ENCODE measurements around the gene MCHR1.

Gene MCHR1

GRCh38 chr22:40701274-40701673 is 22.0 kb downstream of the MCHR1 start:
- H2BK120ac ChIP-seq (ENCODE audit: low read depth, low read length): no peak overlapping the region
- no peak overlapping the region for H2BK5ac ChIP-seq (ENCODE audit: low read depth, low read length, poor library complexity, severe bottlenecking)
- WGBS: 93% methylated on average over 7 of the region's 7 CpGs
- no peak overlapping the region for H3K27ac ChIP-seq (ENCODE audit: low read length, poor library complexity, severe bottlenecking)
- peaks cover under 1 to 5% of the 10 kb centered on the region in 2 experiments for H3K27me3 ChIP-seq (ENCODE audit: control insufficient read depth in 1 of 2, insufficient read depth in 1 of 2, low read length in 2 of 2)
- H3K14ac ChIP-seq (ENCODE audit: low read length in 2 of 2): no peak overlapping the region
- H4K91ac ChIP-seq (ENCODE audit: low read length): no peak overlapping the region
- no peak overlapping the region for H3K4me3 ChIP-seq (ENCODE audit: insufficient read depth in 1 of 2, low read depth in 1 of 2, low read length in 2 of 2)
- H3K79me1 ChIP-seq (replicated peaks; ENCODE audit: low read length, poor library complexity, severe bottlenecking): no peaks in the 10 kb centered on the region
- no peaks in the 10 kb centered on the region for H3K36me3 ChIP-seq (ENCODE audit: control insufficient read depth in 1 of 2, insufficient read depth in 2 of 2, low read depth in 1 of 2, low read length in 2 of 2)
- H2BK15ac ChIP-seq (ENCODE audit: low read depth, poor library complexity, severe bottlenecking): no peak overlapping the region
- H3K4me2 ChIP-seq (ENCODE audit: low read length, poor library complexity, severe bottlenecking): no peak overlapping the region
- H4K8ac ChIP-seq (ENCODE audit: low read length): no peak overlapping the region
- H3K23ac ChIP-seq (ENCODE audit: low read length in 2 of 2): no peak overlapping the region
- no peaks in the 10 kb centered on the region for H3K4me1 ChIP-seq (ENCODE audit: control insufficient read depth, insufficient read depth, low read depth, low read length)
- no peak for DNase-seq
- no peak overlapping the region for H2AK5ac ChIP-seq (ENCODE audit: low read length, severe bottlenecking)
- H3K18ac ChIP-seq (ENCODE audit: low read depth in 1 of 2, low read length in 2 of 2): no peak overlapping the region
- no peak overlapping the region for H2BK12ac ChIP-seq (ENCODE audit: low read length in 2 of 2)
- H3K9ac ChIP-seq (ENCODE audit: low read length): no peak overlapping the region
- H3K4ac ChIP-seq (ENCODE audit: low read depth in 1 of 2, low read length in 2 of 2): no peak overlapping the region
- no peak overlapping the region for H2AFZ ChIP-seq (ENCODE audit: low read depth, low read length)
- no peaks in the 10 kb centered on the region for H3K9me3 ChIP-seq (ENCODE audit: control insufficient read depth, low read length)

DNA sequence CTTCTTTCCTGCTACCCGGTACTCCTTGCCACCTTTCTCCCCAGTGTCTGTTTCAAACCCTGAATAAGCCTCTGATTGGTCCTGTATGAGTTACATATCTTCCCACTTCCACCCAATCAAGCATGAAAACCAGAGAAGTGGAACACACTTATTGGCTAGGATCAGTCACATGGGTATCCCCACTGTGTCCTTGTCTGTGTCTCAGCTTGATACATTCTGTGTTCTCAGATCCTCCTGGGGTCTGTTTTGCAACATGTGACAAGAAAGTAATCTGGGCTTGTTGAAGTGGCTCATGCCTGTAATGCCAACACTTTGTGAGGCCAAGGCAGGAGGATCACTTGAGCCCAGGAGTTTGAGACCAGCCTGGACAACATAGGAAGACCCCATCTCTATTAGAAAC is 23.9 kb downstream of the MCHR1 start:
- Histone ChIP-seq H3K36me3 (ENCODE audit: control insufficient read depth in 1 of 2, insufficient read depth in 2 of 2, low read depth in 1 of 2, low read length in 2 of 2) (no peaks in the 10 kb centered on the region), H3K4me3 (ENCODE audit: insufficient read depth in 1 of 2, low read depth in 1 of 2, low read length in 2 of 2) (no peak overlapping the region), H3K18ac (ENCODE audit: low read depth in 1 of 2, low read length in 2 of 2) (no peak overlapping the region), H3K4ac (ENCODE audit: low read depth in 1 of 2, low read length in 2 of 2) (no peak overlapping the region), H3K23ac (ENCODE audit: low read length in 2 of 2) (no peak overlapping the region), H4K8ac (ENCODE audit: low read length) (no peak overlapping the region), H3K27ac (ENCODE audit: low read length, poor library complexity, severe bottlenecking) (no peak overlapping the region), H3K4me2 (ENCODE audit: low read length, poor library complexity, severe bottlenecking) (no peak overlapping the region), H2AFZ (ENCODE audit: low read depth, low read length) (no peak overlapping the region), H3K14ac (ENCODE audit: low read length in 2 of 2) (no peak overlapping the region), H2AK5ac (ENCODE audit: low read length, severe bottlenecking) (no peak overlapping the region), H2BK5ac (ENCODE audit: low read depth, low read length, poor library complexity, severe bottlenecking) (no peak overlapping the region), H3K27me3 (ENCODE audit: control insufficient read depth in 1 of 2, insufficient read depth in 1 of 2, low read length in 2 of 2) (peaks cover 0 to 2% of the 10 kb centered on the region in 2 experiments), H3K9me3 (ENCODE audit: control insufficient read depth, low read length) (no peaks in the 10 kb centered on the region), H2BK15ac (ENCODE audit: low read depth, poor library complexity, severe bottlenecking) (no peak overlapping the region), H3K4me1 (ENCODE audit: control insufficient read depth, insufficient read depth, low read depth, low read length) (no peaks in the 10 kb centered on the region), H2BK12ac (ENCODE audit: low read length in 2 of 2) (no peak overlapping the region), H2BK120ac (ENCODE audit: low read depth, low read length) (no peak overlapping the region), H3K9ac (ENCODE audit: low read length) (no peak overlapping the region), H4K91ac (ENCODE audit: low read length) (no peak overlapping the region), H3K79me1 (replicated peaks; ENCODE audit: low read length, poor library complexity, severe bottlenecking) (no peaks in the 10 kb centered on the region)
- DNase-seq: no peak
- WGBS: 100% methylated on average over 1 of the region's 1 CpG

GRCh38 chr22:40703736-40704135 is 24.5 kb downstream of the MCHR1 start:
- Histone ChIP-seq H3K9me3 (ENCODE audit: control insufficient read depth, low read length) (no peaks in the 10 kb centered on the region), H3K27ac (ENCODE audit: low read length, poor library complexity, severe bottlenecking) (no peak overlapping the region), H2BK5ac (ENCODE audit: low read depth, low read length, poor library complexity, severe bottlenecking) (no peak overlapping the region), H3K4ac (ENCODE audit: low read depth in 1 of 2, low read length in 2 of 2) (no peak overlapping the region), H3K18ac (ENCODE audit: low read depth in 1 of 2, low read length in 2 of 2) (peak overlapping the region; percentile 57 to 70), H3K9ac (ENCODE audit: low read length) (no peak overlapping the region), H2AK5ac (ENCODE audit: low read length, severe bottlenecking) (no peak overlapping the region), H3K4me2 (ENCODE audit: low read length, poor library complexity, severe bottlenecking) (no peak overlapping the region), H3K79me1 (replicated peaks; ENCODE audit: low read length, poor library complexity, severe bottlenecking) (no peaks in the 10 kb centered on the region), H3K4me3 (ENCODE audit: insufficient read depth in 1 of 2, low read depth in 1 of 2, low read length in 2 of 2) (no peak overlapping the region), H2BK120ac (ENCODE audit: low read depth, low read length) (no peak overlapping the region), H3K27me3 (ENCODE audit: control insufficient read depth in 1 of 2, insufficient read depth in 1 of 2, low read length in 2 of 2) (no peaks in the 10 kb centered on the region), H2BK12ac (ENCODE audit: low read length in 2 of 2) (no peak overlapping the region), H3K14ac (ENCODE audit: low read length in 2 of 2) (no peak overlapping the region), H3K36me3 (ENCODE audit: control insufficient read depth in 1 of 2, insufficient read depth in 2 of 2, low read depth in 1 of 2, low read length in 2 of 2) (no peaks in the 10 kb centered on the region), H4K91ac (ENCODE audit: low read length) (no peak overlapping the region), H3K23ac (ENCODE audit: low read length in 2 of 2) (no peak overlapping the region), H2AFZ (ENCODE audit: low read depth, low read length) (no peak overlapping the region), H4K8ac (ENCODE audit: low read length) (no peak overlapping the region), H2BK15ac (ENCODE audit: low read depth, poor library complexity, severe bottlenecking) (no peak overlapping the region), H3K4me1 (ENCODE audit: control insufficient read depth, insufficient read depth, low read depth, low read length) (no peaks in the 10 kb centered on the region)
- DNase-seq: no peak
- 91% methylated on average over 4 of the region's 5 CpGs for WGBS

- Histone ChIP-seq H2AK5ac (ENCODE audit: low read length, severe bottlenecking) (no peak overlapping the region), H3K14ac (ENCODE audit: low read length in 2 of 2) (no peak overlapping the region), H3K4me3 (ENCODE audit: insufficient read depth in 1 of 2, low read depth in 1 of 2, low read length in 2 of 2) (no peak overlapping the region), H2AFZ (ENCODE audit: low read depth, low read length) (no peak overlapping the region), H3K36me3 (ENCODE audit: control insufficient read depth in 1 of 2, insufficient read depth in 2 of 2, low read depth in 1 of 2, low read length in 2 of 2) (no peaks in the 10 kb centered on the region), H3K9ac (ENCODE audit: low read length) (no peak overlapping the region), H3K18ac (ENCODE audit: low read depth in 1 of 2, low read length in 2 of 2) (no peak overlapping the region), H3K9me3 (ENCODE audit: control insufficient read depth, low read length) (no peaks in the 10 kb centered on the region), H2BK12ac (ENCODE audit: low read length in 2 of 2) (no peak overlapping the region), H2BK5ac (ENCODE audit: low read depth, low read length, poor library complexity, severe bottlenecking) (no peak overlapping the region), H4K8ac (ENCODE audit: low read length) (no peak overlapping the region), H3K4me1 (ENCODE audit: control insufficient read depth, insufficient read depth, low read depth, low read length) (no peaks in the 10 kb centered on the region), H4K91ac (ENCODE audit: low read length) (no peak overlapping the region), H2BK120ac (ENCODE audit: low read depth, low read length) (no peak overlapping the region), H3K27ac (ENCODE audit: low read length, poor library complexity, severe bottlenecking) (no peak overlapping the region), H3K23ac (ENCODE audit: low read length in 2 of 2) (no peak overlapping the region), H3K79me1 (replicated peaks; ENCODE audit: low read length, poor library complexity, severe bottlenecking) (no peaks in the 10 kb centered on the region), H3K27me3 (ENCODE audit: control insufficient read depth in 1 of 2, insufficient read depth in 1 of 2, low read length in 2 of 2) (no peaks in the 10 kb centered on the region), H2BK15ac (ENCODE audit: low read depth, poor library complexity, severe bottlenecking) (no peak overlapping the region), H3K4me2 (ENCODE audit: low read length, poor library complexity, severe bottlenecking) (no peak overlapping the region), H3K4ac (ENCODE audit: low read depth in 1 of 2, low read length in 2 of 2) (no peak overlapping the region)
- WGBS: 92% methylated on average over 9 of the region's 9 CpGs
- DNase-seq: no peak
Measured at GRCh38 chr22:40705918-40706682, 26.8 kb downstream of the MCHR1 start.

Data from mesenchymal stem cell (in vitro differentiated cells and primary cell).